K562 (cell line): Measurements from ENCODE around the gene PLXNA3. TPM values are rescaled to one million over a fixed set of nuclear protein-coding genes. Genes with fewer than 3 reads are reported as not detected.
A peak's percentile ranks its signal among the peaks of the same experiment; 100 is the strongest.

ENCODE experiments used
- ASH1L ChIP-seq: fragments of 450-650 bp; IDR thresholded peaks from 2 replicates; pipeline ENCODE4 v1.6.1; 2018; ENCODE audit warnings: borderline replicate concordance, mild to moderate bottlenecking, low read depth; ENCODE audit not compliant: partially characterized antibody
- KDM5B ChIP-seq: fragments of 200-600 bp; sonication (generic); IDR thresholded peaks from 2 replicates; pipeline ENCODE4 v1.6.1; 2012; ENCODE audit warnings: low read depth, mild to moderate bottlenecking, moderate library complexity, low read length, control low read depth, inconsistent platforms; ENCODE audit not compliant: insufficient replicate concordance
- NFIC ChIP-seq: fragments of 450-650 bp; IDR thresholded peaks from 2 replicates; pipeline ENCODE4 v1.6.1; 2017; ENCODE audit warnings: mild to moderate bottlenecking, inconsistent platforms
- PHF8 ChIP-seq: fragments of 200-600 bp; sonication (generic); IDR thresholded peaks from 2 replicates; pipeline ENCODE4 v1.6.1; 2012; ENCODE audit warnings: mixed run types, mild to moderate bottlenecking, inconsistent platforms, low read length, moderate library complexity, borderline replicate concordance
- RBFOX2 ChIP-seq: fragments of 200-400 bp; formaldehyde crosslinking; IDR thresholded peaks from 2 replicates; pipeline ENCODE4 v1.6.1; 2017; ENCODE audit warnings: low read depth, mild to moderate bottlenecking, low read length, moderate library complexity
- REST ChIP-seq, 2 experiments: fragments of 450-650 bp; formaldehyde crosslinking in 1 of 2; IDR thresholded peaks; 2 replicates each; pipeline versions ENCODE4 v1.4.0 to v1.6.1; 2014 to 2020; ENCODE audit warnings: mild to moderate bottlenecking in 2 of 2, borderline replicate concordance in 1 of 2, low read depth in 1 of 2
- YY1 ChIP-seq, 3 experiments: IDR thresholded peaks; 2 replicates each; pipeline ENCODE4 v1.6.1; 2011; ENCODE audit warnings: low read length in 2 of 3, mild to moderate bottlenecking in 2 of 3, moderate library complexity in 2 of 3, borderline replicate concordance in 1 of 3, control low read depth in 1 of 3, low read depth in 1 of 3; ENCODE audit not compliant: insufficient read depth in 3 of 3, insufficient replicate concordance in 2 of 3, control insufficient read depth in 1 of 3, insufficient read length in 1 of 3; ENCODE audit errors: extremely low read depth in 1 of 3
- ZNF23 ChIP-seq: fragments of 250-450 bp; sonication (Bioruptor Pico); IDR thresholded peaks from 2 replicates; pipeline ENCODE4 v1.4.0; 2020; ENCODE audit warnings: mild to moderate bottlenecking
- ZNF280B ChIP-seq: fragments of 250-450 bp; sonication (Bioruptor Pico); IDR thresholded peaks from 2 replicates; pipeline ENCODE4 v1.5.1; 2021; ENCODE audit warnings: mild to moderate bottlenecking
- ZNF609 ChIP-seq: sonication (generic); formaldehyde crosslinking; IDR thresholded peaks from 2 replicates; pipeline ENCODE4 v1.8.1; 2023; ENCODE audit warnings: missing genetic modification reagents, mild to moderate bottlenecking, borderline replicate concordance
- polyA plus RNA-seq, 8 experiments: library from polyadenylated mRNA; depleted of rRNA in 4 of 8; stranded (reverse) in 5 of 8; unstranded in 3 of 8; fragments of >200 nt; fragmentation: Nextera tagmentation in 2 of 8; fragmentation: Illumina TruSeq in 1 of 8; extraction: Ambion mirVana in 2 of 8; extraction: Trizol in 1 of 8; gene quantifications; 2 replicates each; pipeline versions ENCODE4 v1.2.1 to v1.2.3, GENCODE V29; 2011 to 2014; ENCODE audit warnings: inconsistent platforms in 1 of 8, missing spikeins in 1 of 8
- total RNA-seq, 7 experiments: library from RNA; depleted of rRNA in 6 of 7; stranded (reverse); fragments of >200 nt in 6 of 7; fragmentation: Illumina TruSeq in 2 of 7; extraction: Trizol in 2 of 7; gene quantifications; 2 replicates each; pipeline versions ENCODE4 v1.2.1 to v1.2.3, GENCODE V29; 2011 to 2021; ENCODE audit warnings: low replicate concordance in 1 of 7

PLXNA3 gene
- total and polyA plus RNA-seq, 9 of the 15 experiments (the other 6 are each of a cell fraction or from before 2014, with no cell fraction given), result 0.32 to 47.8 (median 7.5) TPM

GRCh38 chrX:154515966-154516655 lies 58.0 kb downstream of the PLXNA3 start, which contains the start of gene FAM3A (continued):
- TF ChIP-seq REST (IDR thresholded peaks at IDR 0.05; ENCODE audit: borderline replicate concordance) (no peak), REST (CRISPR knock-in tag; IDR thresholded peaks at IDR 0.05; ENCODE audit: low read depth) (no peak), ZNF609 (CRISPR knock-in tag) (0 out of 2 replicates have a peak, but pooled peaks have one; percentile 56), ZNF280B (CRISPR knock-in tag) (no peak), PHF8 (peak; percentile 87; the same call in 1 of the 2 replicates), ASH1L (no peak), YY1 (IDR thresholded peaks at IDR 0.05; ENCODE audit: borderline replicate concordance in 1 of 3, control insufficient read depth in 1 of 3, extremely low read depth in 1 of 3, insufficient read depth in 3 of 3, insufficient read length in 1 of 3, insufficient replicate concordance in 2 of 3, low read depth in 1 of 3, low read length in 2 of 3) (peak; percentile 66 to 96 (median 94)), ZNF23 (CRISPR knock-in tag) (no peak), NFIC (0 out of 2 replicates have a peak, but pooled peaks have one; percentile 4), KDM5B (peak; percentile 77), RBFOX2 (peak; percentile 70; the same call in 1 of the 2 replicates)
